HG03103 (cell line): ENCODE results near the gene SLC2A4RG.
"Not testable (repeated sequence)": the region's sequence is repeated elsewhere in the genome, so short reads cannot be mapped to it uniquely, and the experiment has no call there.

Source experiments
- ATAC-seq: cut with Tn5 transposase; IDR thresholded peaks from one replicate; pipeline ENCODE4 v1.9.1; 2021; ENCODE audit warnings: low read depth; ENCODE audit not compliant: unreplicated experiment

SLC2A4RG gene

DNA sequence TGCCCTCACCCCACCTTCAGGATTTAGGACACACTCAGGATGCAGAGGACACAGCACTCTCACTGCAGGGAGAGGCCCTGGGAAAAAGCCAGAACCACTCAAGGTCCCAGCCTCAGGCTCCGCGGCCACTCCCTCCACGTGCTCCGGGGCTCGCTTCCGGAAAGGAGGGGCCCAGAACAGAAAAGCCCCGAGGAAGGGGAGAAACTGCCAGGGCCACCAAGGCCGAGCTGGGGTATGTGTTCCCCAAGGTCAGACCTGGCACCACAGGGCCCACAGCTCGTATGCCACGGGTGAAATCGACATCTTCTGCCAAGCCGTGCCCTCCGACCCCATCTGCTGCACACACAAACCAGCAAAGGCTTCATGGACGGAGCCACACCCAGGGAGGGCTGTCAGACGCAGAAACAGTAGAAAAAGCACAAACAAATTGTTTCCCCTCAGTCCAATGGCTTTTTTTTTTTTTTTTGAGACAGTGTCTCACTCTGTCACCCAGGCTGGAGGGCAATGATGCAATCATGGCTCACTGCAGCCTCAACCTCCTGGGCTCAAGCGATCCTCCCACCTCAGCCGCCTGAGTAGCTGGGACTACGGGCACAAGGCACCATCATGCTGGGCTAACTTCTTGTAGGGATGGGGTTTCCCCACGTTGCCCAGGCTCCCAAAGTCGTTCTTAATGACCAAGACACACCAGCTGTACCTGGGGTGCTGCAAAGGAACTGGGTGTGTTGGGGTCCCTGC, 33.4 kb downstream of the SLC2A4RG start:
- no peak for ATAC-seq

DNA sequence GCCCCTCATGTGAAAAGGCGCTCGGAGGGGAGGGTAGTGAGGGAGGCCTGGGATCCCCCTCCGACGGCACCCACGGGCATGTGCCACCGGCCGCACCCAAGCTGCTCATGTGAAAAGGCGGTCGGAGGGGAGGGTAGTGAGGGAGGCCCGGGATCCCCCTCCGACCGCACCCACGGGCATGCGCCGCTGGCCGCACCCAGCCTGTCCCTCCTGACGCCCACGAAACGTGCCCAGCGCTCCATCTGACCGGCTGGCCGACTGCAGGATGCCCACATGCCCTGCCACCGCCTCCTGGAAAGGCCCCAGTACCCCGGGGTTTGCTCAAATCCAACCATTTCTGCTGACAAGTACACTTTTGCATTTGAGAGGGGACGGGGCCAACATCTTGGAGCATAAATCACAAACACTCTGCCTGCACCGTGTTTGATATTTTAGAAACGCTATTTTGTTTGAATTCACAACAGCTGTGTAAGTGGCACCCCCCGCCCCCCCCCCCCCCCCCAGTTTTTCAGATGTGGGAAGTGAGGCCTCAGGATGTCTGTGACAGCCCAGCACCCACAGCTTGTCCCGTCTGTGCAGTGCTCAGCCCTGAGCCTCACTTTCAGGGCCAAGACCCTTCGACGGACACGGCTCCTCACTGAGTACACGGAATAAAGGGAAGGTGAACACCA, 34.1 kb downstream of the SLC2A4RG start:
- ATAC-seq = no peak

DNA sequence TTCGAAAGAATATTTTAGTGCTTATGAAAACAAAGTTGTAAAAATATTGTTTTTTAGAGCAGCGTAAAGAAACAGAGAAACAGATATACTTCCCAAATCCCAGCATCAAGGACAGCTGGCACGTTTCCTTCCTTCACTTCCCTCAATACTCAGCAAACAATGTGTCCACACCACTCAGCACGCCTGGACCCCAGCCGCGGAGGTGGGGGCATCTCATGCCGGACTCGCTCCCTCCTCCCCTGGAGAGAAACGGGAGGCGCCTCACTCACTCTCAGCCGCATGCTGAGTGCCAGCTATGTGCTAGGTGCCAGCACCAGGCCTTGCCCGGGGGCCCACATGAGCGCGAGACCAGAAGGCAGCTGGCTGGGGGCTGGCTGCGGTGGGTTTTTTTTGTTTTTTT, 34.7 kb downstream of the SLC2A4RG start:
- no peak for ATAC-seq

DNA sequence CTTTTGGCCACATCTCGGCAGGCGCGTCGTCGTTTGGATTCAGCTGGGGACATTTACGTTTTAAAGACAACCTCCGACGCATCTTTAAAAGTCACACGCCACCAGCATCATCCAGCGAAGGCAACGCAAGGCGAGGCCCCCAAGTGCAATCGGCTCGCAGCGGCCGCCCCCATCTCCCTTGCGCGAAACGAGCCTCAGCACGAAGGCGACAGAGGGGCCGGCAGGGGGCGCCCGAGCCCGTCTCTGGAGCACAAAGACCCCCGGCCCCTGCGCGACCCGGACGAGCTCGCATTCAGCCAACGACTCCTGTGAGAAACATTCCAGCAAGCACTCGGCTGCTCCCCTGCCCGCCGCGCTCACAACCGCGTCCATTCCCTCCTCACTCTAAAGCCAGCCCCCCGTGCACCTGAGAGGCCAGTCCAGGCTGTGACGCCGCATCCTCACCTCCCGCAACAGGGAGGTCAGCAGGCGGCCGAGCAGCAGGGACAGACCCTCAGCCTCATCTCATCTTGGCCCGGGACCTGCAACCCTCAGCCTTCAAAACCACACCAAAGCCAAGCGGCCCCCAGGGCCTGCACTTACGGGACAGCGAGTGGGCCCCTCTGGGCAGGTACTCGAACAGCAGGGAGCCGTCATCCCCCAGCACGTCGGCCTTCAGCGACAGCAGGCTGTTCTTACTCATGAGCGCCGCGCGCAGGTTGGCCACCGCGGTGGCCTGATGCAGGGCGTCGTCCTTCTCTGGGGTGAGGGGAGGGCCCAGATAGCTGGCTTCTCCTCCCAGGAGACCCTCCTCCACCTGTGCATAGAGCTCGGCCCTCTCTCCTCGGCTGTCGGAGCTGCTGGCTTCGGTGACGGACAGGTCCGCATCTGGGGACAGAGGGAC, 35.8 kb downstream of the SLC2A4RG start:
- ATAC-seq = no peak

DNA sequence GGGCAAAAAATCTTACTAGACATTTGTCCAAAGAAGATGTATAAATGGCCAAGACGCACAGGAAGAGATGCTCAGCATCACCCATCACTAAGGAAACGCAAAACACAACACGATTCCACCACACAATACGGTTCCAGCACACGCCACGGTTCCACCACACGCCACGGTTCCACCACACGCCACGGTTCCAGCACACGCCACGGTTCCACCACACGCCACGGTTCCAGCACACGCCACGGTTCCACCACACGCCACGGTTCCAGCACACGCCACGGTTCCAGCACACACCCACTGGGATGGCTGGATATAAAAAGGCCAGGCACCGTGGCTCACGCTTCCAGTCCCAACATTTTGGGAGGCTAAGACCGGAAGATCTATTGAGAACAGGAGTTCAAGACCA, 37.3 kb downstream of the SLC2A4RG start:
- ATAC-seq = not testable (repeated sequence)

DNA sequence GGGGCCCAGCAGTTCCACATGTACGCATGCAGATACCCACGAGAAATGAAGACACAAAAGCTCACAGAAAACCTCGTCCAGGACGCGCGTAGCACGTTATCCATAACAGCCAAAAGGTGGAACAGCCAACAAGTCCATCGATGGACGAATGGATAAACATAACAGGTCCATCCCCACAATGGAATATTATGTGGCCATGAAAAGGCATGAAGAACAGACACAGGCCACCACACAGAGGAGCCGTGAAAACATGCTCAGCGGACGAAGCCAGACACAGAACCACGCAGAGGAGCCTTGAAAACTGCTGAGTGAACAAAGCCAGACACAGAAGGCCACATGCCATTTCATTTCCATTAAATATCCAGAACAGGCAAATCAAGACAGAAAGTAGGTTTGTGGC, 38.0 kb downstream of the SLC2A4RG start:
- no peak for ATAC-seq

DNA sequence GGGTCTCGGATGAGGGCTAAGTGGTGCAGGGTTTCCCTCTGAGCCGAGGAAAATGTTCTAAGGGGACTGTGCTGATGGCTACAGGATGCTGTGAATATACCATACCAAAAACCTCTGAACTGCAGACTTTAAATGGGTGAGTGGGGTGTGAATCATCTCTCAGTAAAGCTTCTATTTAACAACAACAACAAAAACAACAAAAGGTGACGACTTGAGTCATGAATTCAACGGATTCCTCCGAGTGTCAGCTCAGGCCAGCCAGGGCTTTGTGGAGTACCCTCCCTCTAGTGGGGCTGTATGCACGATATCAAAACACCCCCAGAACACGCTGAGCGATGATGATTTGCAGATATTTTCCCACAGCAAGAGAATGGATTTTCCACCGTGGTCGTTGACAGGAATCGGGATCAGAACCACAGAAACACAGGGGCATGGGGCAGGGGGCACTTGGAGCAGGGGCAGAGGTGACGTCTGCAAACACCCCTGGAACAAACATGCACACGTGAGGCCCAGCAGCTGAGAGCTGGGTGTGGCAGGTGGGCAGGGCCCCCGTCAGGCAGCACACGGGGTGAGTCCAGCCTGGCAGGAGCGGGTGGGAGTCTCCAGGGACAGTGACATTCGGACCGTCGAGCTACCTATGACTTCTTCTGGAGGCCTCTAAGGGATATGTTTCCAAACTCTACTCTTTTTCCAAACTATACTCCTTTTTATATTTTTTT, 38.6 kb downstream of the SLC2A4RG start:
- ATAC-seq = no peak

DNA sequence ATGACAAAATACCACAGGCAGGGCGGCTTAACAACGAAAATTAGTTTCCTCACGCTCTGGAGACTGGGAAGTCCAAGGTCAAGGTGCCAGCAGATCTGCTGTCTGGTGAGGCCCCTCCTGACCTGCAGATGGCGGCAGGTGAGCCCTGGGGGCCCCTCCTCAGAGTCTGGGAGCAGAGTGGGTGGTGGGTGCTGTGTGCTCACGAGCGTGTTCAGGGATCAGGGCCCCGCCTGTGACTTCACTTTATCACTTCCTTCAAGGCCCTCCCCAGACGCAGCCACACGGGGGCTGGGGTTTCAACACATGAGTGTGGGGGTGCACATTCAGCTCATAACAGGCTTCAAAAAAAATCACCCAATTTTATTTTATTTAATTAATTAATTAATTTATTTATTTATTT, 39.3 kb downstream of the SLC2A4RG start:
- ATAC-seq = no peak

DNA sequence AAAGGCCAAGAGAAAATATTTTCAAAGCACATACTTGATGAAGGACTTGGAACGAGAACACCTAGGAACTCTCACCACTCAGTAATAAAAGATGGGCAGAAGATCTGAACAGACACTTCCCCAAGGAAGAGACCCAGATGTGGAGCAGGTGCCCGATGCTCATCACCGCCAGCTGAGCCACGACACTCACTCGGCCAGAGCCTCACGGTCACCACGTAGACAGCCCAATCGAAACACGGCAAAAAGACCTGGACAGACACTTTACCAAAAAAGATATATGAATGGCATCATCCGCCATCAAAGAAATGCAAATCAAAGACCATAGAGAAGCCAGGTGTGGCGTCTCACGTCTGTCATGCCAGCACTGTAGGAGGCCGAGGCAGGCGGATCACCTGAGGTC, 41.6 kb downstream of the SLC2A4RG start:
- ATAC-seq = no peak

DNA sequence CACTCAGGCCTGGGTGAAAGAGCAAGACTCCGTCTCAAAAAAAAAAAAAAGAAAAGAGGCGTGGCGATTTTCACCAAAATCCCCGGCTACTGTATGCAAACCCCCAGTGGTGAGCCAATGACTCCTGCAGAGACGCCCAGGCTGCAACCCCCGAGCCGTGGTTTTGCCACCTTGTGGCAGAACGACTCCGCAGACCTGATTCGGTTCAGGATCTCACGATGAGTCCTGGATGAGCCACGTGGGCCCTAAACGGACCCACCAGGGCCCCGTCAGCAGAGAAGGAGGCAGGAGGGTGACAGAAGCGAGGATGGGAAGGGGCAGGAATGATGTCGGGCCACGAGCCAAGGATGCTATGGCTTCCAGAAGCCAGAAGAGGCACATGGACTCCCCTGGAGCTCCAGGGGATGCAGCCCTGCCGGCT, 42.5 kb downstream of the SLC2A4RG start:
- ATAC-seq = no peak

DNA sequence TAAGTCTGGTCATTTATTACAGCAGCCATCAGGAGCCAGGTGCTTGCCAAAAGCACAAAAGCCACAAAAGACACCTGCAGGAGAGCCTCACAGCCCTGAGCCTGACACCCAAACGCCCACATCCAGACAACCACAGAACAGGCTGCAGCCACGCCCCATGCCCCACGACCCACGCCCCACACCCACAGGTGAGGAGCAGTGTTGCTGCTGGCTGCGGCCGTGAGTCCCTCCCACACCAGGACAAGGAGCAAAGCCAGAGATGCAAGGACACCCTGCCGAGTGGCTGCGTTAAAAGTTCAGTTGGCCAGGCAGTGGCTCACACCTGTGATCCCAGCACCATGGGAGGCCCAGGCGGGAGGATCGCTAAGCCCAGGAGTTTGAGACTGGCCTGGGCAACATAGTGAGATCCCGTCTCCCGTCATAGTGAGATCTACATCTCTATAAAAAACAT, 43.0 kb downstream of the SLC2A4RG start:
- no peak for ATAC-seq

DNA sequence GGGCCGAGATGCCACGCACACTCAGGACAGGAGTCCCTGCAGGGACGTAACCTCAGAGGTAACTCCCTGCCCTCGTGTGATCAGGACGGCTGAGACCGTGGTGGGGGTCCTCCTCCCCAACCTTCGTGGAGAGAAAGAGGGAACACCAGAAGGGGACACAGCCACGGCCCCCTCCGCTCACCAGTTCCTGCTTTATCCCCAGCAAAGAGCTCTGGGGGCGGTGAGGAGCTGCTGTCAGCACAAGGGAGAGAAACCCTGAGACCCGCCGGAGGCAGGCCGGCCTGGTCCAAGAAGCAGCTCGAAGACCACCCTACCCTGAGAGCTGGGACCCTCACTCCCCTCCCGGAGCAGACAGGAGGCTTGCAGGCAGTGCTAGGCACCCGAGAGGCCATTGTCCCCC, 44.4 kb downstream of the SLC2A4RG start:
- no peak for ATAC-seq

DNA sequence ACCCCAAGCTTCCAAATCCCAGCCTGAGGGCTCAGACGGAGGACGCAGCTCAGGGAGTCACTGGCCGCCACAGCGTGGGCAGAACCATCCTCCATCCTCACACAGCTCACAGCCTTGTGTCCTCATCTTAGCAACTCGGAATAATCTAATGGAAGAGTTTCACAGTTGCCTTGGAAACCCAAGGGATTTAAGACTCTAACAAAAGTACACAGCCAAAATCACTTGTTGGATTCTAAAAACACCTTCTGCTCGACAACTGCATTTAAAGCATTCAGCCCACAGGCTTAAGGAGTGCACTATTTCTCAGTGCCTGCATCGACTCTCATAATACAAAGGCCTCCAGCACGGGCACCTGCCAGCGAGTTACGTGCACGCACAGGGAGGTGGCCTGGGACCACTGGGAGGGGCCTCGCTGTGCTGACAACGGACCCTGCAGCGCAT, 46.1 kb downstream of the SLC2A4RG start:
- ATAC-seq = no peak

DNA sequence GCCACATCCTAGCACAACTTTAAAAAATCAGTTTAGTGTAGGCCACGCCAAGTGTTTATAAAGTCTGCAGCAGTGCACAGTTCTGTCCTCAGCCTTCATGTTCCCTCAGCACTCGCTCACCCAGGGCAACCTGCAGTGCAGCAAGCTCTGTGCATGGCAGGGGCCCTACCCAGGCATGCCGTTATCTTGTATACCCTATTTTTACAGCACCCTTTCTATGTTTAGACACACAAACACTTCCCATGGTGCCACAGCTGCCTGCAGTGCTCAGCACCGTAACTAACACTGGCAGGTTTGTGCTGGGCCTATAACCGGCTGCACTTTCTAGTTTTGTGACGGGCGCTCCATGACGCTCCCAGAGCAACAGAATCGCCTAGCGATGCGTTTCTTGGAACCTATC, 47.7 kb downstream of the SLC2A4RG start:
- no peak for ATAC-seq

DNA sequence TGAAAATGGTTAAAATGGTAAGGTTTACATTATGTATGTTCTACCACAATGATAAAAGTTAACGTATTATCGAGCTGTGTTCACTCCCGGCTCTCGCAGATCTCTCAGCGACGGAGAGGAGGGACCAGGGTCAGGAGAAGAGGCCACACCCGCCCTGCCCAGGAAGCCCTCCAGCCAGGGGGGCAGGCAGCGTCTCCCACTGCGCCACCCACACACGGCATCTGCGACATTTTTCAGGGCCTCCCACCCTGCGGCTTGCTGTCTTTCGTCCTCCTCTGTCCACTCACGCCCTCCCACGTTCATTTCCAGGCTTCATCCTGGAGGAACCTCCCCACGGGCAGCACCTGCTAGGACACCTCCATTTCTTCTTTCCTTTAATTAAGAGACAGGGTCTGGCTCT, 48.2 kb downstream of the SLC2A4RG start:
- ATAC-seq = no peak

DNA sequence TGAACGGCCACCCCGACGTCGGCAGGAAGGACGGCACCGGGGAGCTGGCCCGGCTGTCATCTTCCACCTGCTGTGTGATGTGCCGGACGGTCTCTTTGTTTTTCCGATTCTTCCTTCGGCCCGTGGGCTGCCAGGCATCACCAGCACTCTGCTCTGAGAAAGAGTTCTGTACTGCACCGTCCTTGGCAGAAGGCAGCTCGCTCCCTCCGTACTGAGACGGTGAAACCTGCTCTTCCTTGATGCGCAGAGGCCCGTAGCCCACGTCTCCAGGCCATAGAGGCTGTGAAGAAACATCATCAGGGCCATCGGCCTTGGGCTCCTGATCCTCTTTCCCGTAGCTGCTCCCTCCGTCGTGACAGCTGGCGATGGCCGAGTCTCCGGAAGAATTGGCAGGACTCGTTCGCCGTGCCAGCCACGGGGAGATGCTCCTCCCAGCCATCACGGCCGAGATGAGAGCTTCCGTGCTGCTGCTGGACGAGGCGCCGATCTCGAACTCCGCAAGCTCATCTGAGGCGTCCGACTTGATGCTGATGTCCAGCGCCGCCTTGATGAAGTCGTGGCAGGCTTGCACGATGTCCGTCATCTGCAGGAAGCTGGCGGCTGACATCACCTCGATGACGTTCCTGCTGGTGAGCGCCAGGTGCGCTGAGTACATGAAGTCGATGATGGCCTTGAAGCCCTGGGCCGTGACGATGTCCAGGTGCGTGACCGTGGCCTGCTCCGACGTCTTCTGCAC, 50.4 kb downstream of the SLC2A4RG start:
- no peak for ATAC-seq

DNA sequence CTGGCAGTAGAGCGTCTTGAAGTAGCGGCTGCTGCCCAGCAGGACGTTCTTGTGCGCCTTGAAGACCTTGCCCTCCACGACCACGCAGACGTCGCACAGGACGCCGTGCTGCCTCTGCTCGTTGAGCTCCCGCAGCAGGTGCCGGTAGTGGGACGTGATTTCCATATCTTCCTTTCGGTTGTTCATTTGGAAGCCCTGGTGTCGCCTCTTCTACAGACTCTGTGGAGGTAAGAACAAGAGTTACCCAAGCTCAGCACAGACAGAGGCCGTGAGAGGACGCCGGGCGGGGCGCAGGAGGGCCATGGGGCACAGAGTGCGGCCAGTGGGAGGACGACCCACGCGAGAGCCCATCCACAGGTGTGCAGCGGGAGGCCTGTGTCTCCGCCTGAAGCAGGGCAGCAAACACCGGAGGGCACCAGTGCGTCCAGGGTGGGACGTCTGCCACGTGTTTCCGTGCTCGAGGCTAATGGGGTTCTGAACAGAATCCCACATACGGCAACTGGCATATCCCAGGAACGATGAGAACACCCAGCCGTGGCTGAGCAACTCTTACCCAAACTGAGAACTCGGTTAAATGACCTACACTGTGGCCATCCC, 51.1 kb downstream of the SLC2A4RG start:
- ATAC-seq = no peak

DNA sequence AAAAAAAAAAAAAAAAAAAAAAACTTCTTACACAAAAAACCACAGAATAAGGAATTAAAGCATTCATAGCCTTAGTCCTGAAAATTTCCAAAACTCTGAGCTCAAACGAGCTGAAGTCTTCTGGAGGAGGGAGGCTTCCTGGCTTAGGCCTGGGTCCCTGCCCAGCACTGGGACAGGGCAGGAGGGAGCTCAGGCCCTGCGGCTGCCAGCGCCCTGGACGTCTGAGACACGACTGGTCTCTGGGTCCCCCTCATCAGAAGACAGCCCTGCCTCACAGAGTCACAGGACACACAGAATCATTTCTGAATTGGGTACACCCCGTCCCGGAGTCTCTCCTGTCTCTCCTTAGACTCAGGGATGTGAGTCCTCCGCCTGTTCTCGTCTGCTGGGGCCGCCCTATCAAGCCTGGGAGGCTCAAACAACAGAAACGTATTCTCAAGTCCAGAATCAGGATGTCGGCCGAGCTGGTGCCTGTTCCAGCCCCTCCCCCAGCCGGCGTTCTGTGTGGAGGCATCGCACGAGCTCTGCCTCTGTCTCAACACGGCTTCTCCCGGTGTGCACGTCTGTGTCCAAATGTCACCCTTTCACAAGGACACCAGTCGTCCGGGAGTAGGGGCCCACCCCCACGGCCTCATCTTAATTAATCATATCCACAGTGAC, 52.1 kb downstream of the SLC2A4RG start:
- ATAC-seq = no peak

DNA sequence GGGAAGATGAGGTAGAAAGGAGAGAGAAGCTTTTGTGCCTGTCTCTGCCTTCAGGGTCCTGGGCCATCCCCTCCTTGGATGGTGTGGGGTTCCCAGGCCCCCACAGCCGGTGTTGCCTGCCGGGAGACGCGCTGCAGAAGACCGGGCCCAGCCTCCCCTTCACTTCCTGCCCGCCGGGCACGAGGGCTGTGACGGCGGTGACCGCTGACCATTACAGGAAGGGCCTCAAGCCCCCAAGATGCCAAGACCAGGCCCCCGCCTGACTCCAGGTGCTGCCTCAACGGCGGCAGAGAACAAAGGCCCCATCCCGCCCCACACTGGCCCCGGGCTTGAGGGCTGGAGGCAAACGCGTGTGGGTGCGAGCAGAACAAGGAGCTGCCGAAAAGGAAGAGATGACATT, 53.3 kb downstream of the SLC2A4RG start:
- ATAC-seq = no peak
